Glutamatergic neuron (in vitro differentiated cells): ENCODE measurements around the gene SERPIND1. TPM values are rescaled to one million over a fixed set of nuclear protein-coding genes. Genes with fewer than 3 reads are reported as not detected.
"Not testable (repeated sequence)": the region's sequence is repeated elsewhere in the genome, so short reads cannot be mapped to it uniquely, and the experiment has no call there.

Experiments used
- DNase-seq: peaks from one replicate; pipeline ENCODE4 v3.0.0; 2022
- H3K27ac Mint-ChIP-seq: one replicate; pipeline ENCODE4 v1.8.0; 2020; ENCODE audit warnings: mild to moderate bottlenecking, mixed read lengths, inconsistent platforms; ENCODE audit not compliant: unreplicated experiment
- H3K27me3 Mint-ChIP-seq: one replicate; pipeline ENCODE4 v1.8.0; 2020; ENCODE audit warnings: mild to moderate bottlenecking, moderate library complexity, mixed read lengths, inconsistent platforms; ENCODE audit not compliant: unreplicated experiment
- H3K36me3 Mint-ChIP-seq: one replicate; pipeline ENCODE4 v1.8.0; 2020; ENCODE audit warnings: mild to moderate bottlenecking, mixed read lengths, inconsistent platforms; ENCODE audit not compliant: unreplicated experiment
- H3K4me1 Mint-ChIP-seq: one replicate; pipeline ENCODE4 v1.8.0; 2020; ENCODE audit warnings: mild to moderate bottlenecking, low read depth, mixed read lengths, inconsistent platforms; ENCODE audit not compliant: unreplicated experiment
- H3K4me3 Mint-ChIP-seq: one replicate; pipeline ENCODE4 v1.8.0; 2020; ENCODE audit warnings: mild to moderate bottlenecking, mixed read lengths, inconsistent platforms; ENCODE audit not compliant: unreplicated experiment
- H3K9me3 Mint-ChIP-seq: one replicate; pipeline ENCODE4 v1.8.0; 2020; ENCODE audit warnings: mild to moderate bottlenecking, moderate library complexity, mixed read lengths, inconsistent platforms; ENCODE audit not compliant: unreplicated experiment
- total RNA-seq: library from RNA; stranded (reverse); fragmentation: NEBNext Ultra II Directional; extraction: Animal tissue kit (Norgen Biotek cat#: 25700); gene quantifications from one replicate; pipeline ENCODE4 v1.2.1, GENCODE V29; 2021; ENCODE audit not compliant: unreplicated experiment
- TF ChIP-seq, protein P1 (sequence below): fragments of 200-600 bp; sonication (generic); IDR thresholded peaks from one replicate; pipeline ENCODE4 v1.5.0; 2021; ENCODE audit not compliant: partially characterized antibody, unreplicated experiment

SERPIND1 gene
- total RNA-seq, 1 donor from 2014 or later, result not detected

DNA sequence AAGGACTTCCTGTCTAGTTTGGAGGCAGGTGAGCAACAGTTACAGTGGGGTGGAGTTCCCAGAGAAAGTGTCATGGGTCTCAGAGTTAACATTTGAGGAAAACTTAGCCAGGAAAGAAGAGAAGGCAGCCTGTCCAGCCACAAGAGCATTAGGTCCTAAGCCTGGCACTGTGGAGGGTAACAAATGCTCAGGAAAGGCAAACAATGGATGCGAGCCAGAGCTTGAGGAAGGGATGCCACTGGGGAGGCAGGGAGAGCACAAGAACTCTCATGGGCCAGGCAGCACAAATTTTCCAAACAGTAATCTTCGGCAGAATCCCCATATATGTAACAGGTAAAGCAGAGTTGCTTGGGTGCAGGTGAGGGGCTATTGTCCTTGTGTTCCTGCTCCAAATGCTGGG, 8.0 kb upstream of the SERPIND1 start:
- no peak for DNase-seq
- Mint-ChIP-seq H3K4me1 (no peaks in the 10 kb centered on the region), H3K36me3 (no peaks in the 10 kb centered on the region)

DNA sequence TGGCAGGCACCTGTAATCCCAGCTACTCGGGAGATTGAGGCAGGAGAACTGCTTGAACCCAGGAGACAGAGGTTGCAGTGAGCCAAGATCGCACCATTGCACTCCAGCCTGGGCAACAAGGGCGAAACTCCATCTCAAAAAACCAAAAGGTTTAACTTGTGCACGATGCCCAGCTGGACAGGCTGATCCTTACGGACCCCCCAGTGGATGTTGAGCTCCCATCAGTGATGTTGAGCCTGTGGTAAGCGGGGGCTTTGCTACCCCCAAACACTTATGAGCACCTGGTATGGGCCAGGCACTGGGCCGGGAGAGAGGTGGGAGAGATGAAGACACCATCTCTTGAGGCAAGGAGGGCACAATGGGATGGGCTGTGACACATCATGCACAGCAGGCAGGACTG, 7.4 kb upstream of the SERPIND1 start:
- Mint-ChIP-seq H3K36me3 (no peaks in the 10 kb centered on the region), H3K27me3 (peaks cover 6% of the 10 kb centered on the region), H3K27ac (no peak overlapping the region), H3K9me3 (peaks cover 2% of the 10 kb centered on the region), H3K4me3 (no peak overlapping the region), H3K4me1 (no peaks in the 10 kb centered on the region)
- TF ChIP-seq, protein P1, sequence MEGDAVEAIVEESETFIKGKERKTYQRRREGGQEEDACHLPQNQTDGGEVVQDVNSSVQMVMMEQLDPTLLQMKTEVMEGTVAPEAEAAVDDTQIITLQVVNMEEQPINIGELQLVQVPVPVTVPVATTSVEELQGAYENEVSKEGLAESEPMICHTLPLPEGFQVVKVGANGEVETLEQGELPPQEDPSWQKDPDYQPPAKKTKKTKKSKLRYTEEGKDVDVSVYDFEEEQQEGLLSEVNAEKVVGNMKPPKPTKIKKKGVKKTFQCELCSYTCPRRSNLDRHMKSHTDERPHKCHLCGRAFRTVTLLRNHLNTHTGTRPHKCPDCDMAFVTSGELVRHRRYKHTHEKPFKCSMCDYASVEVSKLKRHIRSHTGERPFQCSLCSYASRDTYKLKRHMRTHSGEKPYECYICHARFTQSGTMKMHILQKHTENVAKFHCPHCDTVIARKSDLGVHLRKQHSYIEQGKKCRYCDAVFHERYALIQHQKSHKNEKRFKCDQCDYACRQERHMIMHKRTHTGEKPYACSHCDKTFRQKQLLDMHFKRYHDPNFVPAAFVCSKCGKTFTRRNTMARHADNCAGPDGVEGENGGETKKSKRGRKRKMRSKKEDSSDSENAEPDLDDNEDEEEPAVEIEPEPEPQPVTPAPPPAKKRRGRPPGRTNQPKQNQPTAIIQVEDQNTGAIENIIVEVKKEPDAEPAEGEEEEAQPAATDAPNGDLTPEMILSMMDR, result no peak
- no peak for DNase-seq

More for the DNA sequence above, 8.0 kb upstream of the SERPIND1 start:
- peaks cover 1% of the 10 kb centered on the region for H3K9me3 Mint-ChIP-seq
- no peak overlapping the region for H3K27ac Mint-ChIP-seq
- H3K4me3 Mint-ChIP-seq, result no peak overlapping the region
- TF ChIP-seq, protein P1, result no peak
- H3K27me3 Mint-ChIP-seq, result peaks cover 6% of the 10 kb centered on the region

DNA sequence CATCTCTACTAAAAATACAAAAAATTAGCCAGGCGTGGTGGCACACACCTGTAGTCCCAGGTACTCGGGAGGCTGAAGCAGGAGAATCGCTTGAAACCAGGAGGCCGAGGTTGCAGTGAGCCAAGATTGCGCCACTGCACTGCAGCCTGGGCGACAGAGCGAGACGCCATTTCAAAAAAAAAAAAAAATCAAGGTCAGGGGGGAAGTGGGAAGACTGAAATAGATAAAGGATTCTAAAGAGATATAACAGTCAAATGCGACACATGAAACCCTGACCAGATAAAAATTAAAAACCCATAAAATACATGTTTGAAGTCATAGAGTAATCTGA, 4.5 kb upstream of the SERPIND1 start:
- not testable (repeated sequence) for H3K4me3 Mint-ChIP-seq, DNase-seq, H3K27ac Mint-ChIP-seq, H3K36me3 Mint-ChIP-seq, H3K9me3 Mint-ChIP-seq, H3K27me3 Mint-ChIP-seq
- peaks cover 11% of the 10 kb centered on the region for H3K4me1 Mint-ChIP-seq

DNA sequence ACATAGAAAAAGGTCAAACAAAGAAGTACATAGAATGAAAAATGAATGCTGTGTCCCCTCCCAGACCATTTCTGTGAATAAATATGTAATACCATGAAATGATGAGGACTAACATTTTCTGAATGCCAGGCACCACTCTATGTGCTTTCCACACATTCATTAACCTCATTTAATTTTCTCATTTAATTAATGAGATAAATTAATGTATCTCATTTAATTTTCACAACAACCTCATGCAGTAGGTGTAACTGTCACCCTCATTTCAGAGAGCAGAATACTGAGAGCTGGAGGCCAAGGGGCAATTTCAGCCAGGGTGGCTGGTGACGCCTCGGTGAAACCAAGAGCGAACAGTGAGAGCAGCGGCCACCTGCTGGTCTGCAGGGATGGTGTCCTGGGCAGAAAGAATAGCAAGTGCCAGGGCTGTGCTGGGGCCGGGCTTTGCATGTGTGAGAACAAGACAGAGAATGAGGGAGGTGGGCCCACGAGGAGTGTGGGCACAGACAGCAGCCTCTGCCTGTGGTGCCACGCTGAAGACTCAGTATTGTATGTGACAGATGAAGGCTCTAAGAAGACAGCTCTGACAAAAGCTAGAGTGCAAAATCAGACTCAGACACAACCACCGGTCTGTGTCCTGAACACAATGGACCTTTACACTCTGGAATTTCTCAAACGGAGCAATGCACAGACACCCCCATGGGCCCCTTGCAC, 1.8 kb upstream of the SERPIND1 start:
- TF ChIP-seq, protein P1, result peak; percentile 21
- peaks cover 11% of the 10 kb centered on the region for H3K4me1 Mint-ChIP-seq
- peaks cover 2% of the 10 kb centered on the region for H3K27me3 Mint-ChIP-seq
- DNase-seq, result peak; percentile 44
- H3K36me3 Mint-ChIP-seq, result no peaks in the 10 kb centered on the region
- H3K27ac Mint-ChIP-seq, result peak overlapping the region; percentile 28
- peaks cover 5% of the 10 kb centered on the region for H3K9me3 Mint-ChIP-seq
- no peak overlapping the region for H3K4me3 Mint-ChIP-seq

DNA sequence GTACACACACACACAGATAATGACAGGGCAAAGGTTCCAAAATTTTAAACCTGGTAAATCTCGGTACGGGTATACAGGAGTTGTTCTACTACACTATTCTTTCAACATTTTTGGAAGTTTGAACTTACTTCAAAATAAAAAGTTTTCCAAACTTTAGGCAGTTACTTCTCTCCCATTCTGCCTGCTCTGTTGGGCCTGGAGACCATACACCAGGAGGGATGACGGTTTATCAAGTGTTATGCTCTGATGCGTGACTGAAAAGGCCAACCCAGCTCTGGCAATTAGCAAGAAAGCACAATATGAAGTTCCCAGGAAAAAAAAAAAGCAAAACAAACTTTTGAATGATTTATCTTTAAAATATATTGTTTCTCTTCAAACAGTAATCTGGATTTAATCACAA, 969 bp downstream of the SERPIND1 start:
- H3K36me3 Mint-ChIP-seq, result no peaks in the 10 kb centered on the region
- DNase-seq, result no peak
- TF ChIP-seq, protein P1, result no peak
- no peaks in the 10 kb centered on the region for H3K27me3 Mint-ChIP-seq
- peaks cover 5% of the 10 kb centered on the region for H3K9me3 Mint-ChIP-seq
- no peak overlapping the region for H3K27ac Mint-ChIP-seq
- no peak overlapping the region for H3K4me3 Mint-ChIP-seq
- peaks cover 11% of the 10 kb centered on the region for H3K4me1 Mint-ChIP-seq
